ENCODE results near the gene SGMS2.
"Not testable (repeated sequence)": the region's sequence is repeated elsewhere in the genome, so short reads cannot be mapped to it uniquely, and the experiment has no call there.

Gene SGMS2

GRCh38 chr4:107870916-107871786 lies 46.4 kb downstream of the SGMS2 start:
- no peak for DNase-seq

GRCh38 chr4:107874024-107874423 lies 49.3 kb downstream of the SGMS2 start:
- DNase-seq, result no peak

GRCh38 chr4:107876099-107876498 lies 51.4 kb downstream of the SGMS2 start:
- no peak for DNase-seq

GRCh38 chr4:107877361-107877760 lies 52.6 kb downstream of the SGMS2 start:
- no peak for DNase-seq

- no peak for DNase-seq
These were observed 61.1 kb downstream of the SGMS2 start for GRCh38 chr4:107885865-107886264.

GRCh38 chr4:107888237-107888636 lies 63.5 kb downstream of the SGMS2 start:
- DNase-seq, result no peak

- DNase-seq, result no peak
These were observed 66.0 kb downstream of the SGMS2 start for GRCh38 chr4:107890779-107891178.

- no peak for DNase-seq
These were observed 66.6 kb downstream of the SGMS2 start for GRCh38 chr4:107891299-107891698.

- no peak for DNase-seq
These were observed 68.7 kb downstream of the SGMS2 start for GRCh38 chr4:107893171-107894137.

- DNase-seq, result no peak
These were observed 69.4 kb downstream of the SGMS2 start for GRCh38 chr4:107894138-107894603.

- no peak for DNase-seq
These were observed 71.5 kb downstream of the SGMS2 start for GRCh38 chr4:107896158-107896645.

- DNase-seq, result no peak
These were observed 71.9 kb downstream of the SGMS2 start for GRCh38 chr4:107896646-107897045.

- no peak for DNase-seq
These were observed 73.1 kb downstream of the SGMS2 start for GRCh38 chr4:107897823-107898222.

GRCh38 chr4:107900067-107900466 lies 75.3 kb downstream of the SGMS2 start:
- DNase-seq, result no peak

GRCh38 chr4:107900508-107900907 lies 75.8 kb downstream of the SGMS2 start:
- no peak for DNase-seq

GRCh38 chr4:107901213-107901934 lies 76.6 kb downstream of the SGMS2 start:
- DNase-seq, result no peak

GRCh38 chr4:107902715-107903114 lies 78.0 kb downstream of the SGMS2 start:
- no peak for DNase-seq

- DNase-seq, result not testable (repeated sequence)
These were observed 80.3 kb downstream of the SGMS2 start for GRCh38 chr4:107905082-107905481.

GRCh38 chr4:107906458-107907100 lies 81.8 kb downstream of the SGMS2 start:
- DNase-seq, result no peak

GRCh38 chr4:107908377-107908776 lies 83.6 kb downstream of the SGMS2 start:
- no peak for DNase-seq

GRCh38 chr4:107913283-107913899 lies 88.7 kb downstream of the SGMS2 start:
- no peak for DNase-seq

- DNase-seq, result no peak
These were observed 90.5 kb downstream of the SGMS2 start for GRCh38 chr4:107915220-107915619.
